GM18868 (cell line): ENCODE data around the gene EBF3.

Experiments
- ATAC-seq: cut with Tn5 transposase; IDR thresholded peaks from one replicate; pipeline ENCODE4 v1.9.1; 2021; ENCODE audit warnings: mild to moderate bottlenecking, moderate library complexity; ENCODE audit not compliant: unreplicated experiment

The EBF3 gene

DNA sequence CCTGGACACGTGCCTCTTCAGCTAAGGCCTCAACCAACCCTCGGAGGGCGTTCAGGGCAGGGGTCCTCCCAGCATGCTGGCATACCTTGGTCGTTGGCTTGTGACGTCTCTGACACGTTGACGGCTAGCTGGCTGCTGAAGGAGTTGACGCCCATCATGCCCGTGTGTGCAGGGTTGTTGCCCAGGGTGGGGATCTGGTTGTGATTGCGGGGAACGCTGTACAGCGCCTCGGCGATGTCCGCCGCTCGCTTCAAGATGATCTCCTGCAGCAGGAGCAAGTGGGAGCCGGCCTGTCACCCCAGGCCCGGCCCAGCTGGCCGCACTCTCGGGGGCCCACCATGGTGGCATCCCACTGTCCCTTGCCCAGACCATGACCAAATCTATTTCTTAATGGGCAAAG, 122.0 kb downstream of the EBF3 start:
- ATAC-seq = no peak

DNA sequence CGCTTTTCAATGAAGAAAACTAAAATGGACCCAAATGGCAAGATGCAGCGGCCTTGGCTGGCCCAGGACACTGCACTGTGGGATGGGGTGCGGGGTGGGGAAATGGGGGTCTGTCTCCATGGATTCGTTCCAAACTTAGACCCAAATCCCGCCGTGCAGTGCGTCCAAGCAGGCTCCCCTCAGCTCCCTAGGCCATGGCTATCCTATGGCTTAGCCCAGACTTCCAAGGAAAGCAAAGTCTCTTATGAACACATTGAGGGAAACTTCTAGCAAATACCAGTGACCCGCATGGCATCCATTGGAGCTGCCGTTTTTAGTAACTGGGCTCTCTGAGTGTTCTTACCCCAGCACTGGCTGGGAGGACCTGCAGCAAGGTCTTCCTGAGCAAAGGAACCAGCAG, 122.5 kb downstream of the EBF3 start:
- ATAC-seq = no peak

DNA sequence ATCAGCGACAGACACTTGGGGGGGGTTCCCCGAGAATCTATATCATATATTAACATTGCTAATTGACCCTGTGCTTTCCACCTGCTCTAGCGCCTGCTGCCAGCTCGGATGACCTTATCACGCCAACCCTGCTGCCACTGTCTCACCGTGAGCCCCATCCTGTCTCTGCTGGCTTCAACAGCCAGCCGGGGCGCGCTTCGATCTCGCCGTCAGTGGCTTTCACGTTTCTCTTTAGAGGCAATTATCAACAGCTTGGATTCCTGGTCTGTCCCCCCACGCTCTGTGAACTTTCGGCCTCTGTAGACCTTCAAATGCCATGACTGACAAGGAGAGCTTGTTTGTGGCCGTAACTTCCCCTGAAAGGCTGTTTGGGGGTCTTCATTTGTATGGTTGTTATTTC, 123.0 kb downstream of the EBF3 start:
- no peak for ATAC-seq

DNA sequence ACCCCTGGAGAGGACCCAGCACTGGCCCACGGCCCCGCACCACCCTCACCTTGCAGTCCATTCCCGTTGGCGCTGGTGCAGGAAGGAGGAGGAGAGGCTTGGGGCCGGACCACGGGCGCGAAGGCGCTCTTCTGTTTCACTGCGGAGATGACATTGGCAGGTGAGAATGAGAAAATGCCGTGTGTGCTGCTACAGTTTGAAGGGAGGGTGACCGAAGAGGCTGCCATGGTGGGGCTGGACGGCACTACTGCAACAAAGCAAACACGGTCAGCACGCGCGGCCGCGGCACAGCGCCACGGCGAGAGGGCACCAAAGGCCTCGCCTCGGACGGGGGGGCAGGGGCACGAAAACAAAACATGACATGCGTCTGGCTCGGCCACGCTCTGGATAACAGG, 123.9 kb downstream of the EBF3 start:
- ATAC-seq = no peak

DNA sequence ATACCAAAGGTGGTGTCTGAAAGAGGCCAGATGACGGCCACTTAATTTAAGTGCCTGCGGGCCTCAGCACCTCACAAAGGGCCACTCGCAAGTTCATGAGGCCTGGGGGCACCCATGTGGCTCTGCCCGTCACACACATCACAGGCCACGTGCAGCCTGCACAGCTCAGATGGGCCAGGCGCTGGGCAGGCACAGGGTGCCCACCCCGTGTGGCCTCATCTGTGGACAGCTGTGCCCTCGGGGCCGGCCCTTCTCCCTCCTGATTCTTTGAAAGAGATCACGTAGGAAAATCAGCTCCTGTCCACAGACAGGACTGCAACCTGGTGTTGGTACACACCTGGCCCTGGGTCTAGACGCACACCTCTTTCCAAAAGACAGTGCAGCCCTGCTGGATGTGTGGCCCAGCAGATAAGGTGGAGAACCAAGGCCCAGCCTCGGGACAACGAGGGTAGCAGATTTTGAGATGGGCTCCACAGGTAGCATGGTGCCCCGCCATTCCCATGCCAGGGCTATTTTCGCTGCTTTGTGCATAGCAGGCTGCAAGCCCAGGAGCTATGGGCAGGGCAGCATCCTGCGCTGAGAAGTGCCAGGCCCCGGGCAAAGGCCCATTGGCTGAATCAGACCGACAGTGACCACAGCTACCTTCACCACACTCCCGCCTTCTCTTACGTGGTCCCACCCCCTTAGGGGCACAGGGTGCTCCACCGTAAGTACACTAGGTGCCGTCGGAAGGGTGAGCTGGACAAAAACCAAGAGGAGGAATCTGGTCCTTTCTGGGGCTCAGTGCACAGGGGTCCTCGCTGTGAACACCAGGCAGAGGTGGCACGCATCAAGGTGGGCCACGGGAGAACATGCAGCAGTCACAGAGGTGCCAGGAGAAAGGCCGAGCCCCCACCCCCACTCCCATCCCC, 124.5 kb downstream of the EBF3 start:
- no peak for ATAC-seq

DNA sequence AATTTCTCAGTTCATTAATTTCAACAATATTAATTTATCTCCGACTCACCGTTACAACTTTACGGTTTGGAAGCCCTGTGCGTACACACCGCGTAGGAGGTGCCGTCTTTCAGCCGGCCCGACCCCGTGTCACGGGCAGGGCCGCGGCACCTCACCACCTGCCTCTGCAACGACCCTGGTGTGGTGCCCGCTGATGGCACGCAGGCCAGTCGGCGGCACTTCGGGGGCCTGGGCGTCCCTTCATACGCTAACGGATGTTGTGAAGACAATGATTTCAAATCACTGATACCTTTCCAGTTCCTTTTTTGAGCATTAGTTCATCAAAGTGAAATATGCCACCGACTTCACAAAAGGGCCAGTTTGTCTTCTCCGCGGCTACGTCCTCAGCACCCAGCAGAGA, 125.3 kb downstream of the EBF3 start:
- no peak for ATAC-seq

DNA sequence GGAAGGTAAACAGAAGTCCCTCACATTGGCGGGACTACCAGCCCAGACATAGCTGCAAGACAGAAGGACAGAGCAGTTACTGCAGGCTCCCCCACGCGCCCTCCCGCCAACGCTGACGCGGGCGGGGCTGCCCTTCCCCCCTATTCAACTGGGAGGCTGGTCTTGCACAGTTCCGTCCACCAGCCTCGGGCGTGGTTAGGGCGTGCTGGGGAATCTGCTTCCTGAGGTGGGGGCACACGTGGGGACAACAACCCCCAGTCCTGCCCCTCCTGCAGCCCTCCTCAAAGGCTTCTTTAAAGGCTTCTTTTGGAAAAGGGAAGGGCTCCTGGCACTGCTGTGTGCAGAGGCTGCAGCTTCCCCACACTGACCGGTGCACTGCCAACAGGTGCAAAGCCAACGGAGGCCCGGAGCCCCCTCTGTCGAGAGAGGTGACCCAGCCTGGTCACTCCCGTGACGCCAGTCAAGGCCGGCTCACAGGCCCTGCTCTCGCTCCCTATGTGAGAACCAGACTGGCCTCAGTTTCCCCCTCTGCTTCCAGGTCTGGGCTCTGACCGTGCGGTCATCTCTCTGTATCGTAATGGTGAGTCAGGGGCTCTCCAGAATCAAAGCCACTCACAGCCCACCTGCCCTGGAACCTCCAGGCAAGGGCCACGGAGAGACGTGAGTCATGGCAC, 126.0 kb downstream of the EBF3 start:
- ATAC-seq = no peak

DNA sequence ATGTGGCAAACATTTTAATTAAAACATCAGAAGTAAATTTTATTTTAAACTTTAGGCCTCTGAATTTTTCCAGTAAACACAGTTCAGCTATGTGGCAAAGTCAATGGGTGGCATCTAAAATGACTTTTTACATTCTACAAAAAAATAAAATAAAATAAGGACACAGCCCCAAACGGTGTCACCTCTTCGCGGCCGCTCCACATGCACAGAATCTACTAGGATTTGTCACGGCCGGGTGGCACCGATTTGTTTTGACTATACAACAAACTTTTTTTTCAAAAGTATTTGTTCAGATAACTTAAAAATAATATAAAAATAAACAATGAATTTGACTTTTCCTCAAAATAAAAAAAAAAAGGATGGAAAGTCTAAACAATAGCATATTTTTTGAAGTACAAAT, 127.8 kb downstream of the EBF3 start:
- no peak for ATAC-seq

DNA sequence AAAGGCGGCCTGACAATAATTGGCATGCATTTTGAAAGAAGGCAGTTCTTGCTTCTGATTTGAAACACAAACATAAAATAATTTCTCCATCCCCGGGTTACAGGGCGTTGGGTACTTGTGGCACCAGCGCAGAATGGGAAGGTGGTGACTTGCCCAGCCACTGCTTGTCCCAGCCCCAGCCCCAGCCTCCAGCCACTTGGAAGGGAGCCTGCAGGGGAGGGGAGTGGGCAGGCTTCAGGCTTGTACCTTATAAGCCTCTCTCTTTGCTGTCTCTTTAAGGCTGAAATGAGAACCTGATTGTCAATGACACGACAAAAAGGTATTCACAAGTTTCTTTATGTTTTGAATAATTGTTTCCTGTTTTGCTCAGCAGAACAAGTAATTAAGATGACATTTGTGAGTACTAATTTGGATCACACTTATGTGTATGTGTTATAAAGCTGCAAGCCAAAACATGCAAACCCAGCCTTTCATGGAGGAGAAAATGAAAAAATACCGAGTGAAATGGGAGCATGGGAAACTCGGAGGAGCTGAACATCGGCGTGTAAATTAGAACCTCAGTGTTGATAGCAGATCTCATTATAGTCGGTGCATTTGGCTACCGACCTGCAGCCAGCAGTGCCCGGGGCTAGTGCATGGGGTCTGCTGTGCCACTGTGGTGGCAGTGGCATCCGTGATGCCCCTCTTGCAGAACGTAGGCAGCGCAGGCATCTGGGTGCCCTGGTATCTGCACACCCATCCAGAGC, 129.9 kb downstream of the EBF3 start:
- ATAC-seq = no peak

DNA sequence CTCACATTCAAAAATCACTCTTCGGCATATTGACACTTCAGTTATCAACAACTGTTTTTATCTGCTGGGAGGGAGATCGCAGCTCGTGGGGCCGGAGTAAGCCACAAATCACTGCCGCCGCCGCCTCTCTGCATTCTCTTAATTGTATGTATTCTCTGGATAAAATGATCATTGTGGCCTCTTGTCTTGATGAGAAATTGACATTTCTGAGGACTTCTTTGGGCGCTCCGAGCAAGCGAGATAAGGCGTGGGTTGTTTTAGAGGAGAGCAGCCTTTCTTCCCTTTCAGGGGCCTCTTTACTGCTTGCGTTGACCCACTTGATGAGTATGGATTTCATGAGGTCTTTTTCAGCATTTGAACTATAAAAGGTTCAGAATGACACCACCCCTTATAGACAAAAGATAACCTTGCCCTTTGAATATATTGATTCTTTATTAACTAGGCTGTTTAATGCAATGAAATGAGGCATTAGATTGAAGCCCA, 130.6 kb downstream of the EBF3 start:
- no peak for ATAC-seq

DNA sequence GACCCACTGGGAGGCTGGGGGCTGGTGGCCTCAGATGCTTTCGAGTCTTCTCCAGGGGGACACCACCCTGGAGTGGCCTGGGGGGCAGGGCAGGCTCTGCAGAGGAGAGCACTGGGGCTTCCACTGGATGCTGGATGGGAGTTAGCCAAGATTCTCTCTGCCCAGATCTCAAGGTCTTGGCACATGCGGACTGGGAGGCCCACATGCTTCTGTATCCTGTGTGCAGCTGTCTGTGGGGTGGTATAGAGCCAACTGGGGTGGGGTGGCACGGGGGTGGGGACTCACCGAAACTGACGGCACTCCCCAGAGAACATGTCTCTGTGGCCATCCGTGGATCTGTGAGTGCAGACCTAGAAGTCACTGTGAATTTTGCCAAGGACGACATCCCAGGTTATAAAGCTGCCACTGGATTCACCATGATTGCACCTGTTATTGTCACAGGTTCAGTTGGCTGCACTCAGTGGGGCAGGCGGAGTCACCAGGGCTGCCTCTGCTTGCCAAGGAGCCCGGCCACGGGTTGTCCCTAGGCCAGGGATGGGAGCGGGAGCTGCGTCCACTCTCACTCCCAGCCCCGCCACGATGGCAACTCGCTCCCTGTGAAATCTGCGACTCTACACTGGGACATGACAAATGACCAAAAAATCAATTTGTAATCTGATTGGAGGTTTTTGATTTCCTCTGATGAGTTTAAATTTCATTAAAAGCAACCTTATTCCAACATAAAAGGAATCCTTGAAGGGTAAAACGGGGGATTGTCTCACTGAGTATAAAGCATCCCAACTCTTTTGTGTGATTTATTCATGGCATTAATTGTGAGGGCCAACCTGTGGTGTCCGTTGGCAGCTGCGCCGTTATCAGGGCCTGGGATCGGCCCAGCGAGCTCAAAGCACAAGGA, 131.3 kb downstream of the EBF3 start:
- no peak for ATAC-seq

DNA sequence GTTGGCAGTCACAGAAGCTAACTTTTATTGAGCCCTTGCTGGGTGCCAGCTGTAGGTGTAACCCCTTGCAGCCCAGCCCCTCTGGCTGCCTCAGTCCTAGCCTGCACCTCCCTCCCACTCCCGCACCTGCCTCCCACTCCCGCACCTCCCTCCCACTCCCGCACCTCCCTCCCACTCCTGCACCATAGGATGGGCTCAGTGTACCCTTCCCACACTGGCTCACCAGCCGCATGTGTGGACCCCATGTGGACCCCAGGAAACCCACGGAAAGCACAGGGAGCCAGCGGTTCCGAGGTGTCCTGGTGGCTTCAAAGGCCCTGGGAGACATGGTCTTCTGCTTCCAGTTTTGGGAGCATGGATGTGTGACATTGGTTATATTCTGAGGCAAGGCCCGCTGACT, 132.9 kb downstream of the EBF3 start:
- ATAC-seq = no peak

DNA sequence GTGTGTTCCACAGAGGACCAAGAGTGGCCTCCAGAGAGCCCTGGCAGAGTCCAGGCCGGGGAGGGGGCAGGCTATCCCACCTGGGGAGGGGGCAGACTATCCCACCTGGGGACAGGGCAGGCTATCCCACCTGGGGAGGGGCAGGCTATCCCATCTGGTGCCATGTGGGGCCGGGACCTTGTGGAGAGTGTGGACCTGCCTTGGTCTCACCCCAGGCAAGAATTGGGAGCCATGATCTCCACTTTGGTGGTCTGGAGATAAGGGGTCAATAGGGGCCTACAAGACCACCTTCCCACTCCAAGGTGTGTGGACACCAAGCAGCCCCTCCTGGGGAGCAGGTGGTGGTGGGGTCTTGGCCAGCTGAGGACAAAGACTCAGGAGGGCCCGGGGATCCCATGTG, 138.2 kb downstream of the EBF3 start:
- no peak for ATAC-seq

DNA sequence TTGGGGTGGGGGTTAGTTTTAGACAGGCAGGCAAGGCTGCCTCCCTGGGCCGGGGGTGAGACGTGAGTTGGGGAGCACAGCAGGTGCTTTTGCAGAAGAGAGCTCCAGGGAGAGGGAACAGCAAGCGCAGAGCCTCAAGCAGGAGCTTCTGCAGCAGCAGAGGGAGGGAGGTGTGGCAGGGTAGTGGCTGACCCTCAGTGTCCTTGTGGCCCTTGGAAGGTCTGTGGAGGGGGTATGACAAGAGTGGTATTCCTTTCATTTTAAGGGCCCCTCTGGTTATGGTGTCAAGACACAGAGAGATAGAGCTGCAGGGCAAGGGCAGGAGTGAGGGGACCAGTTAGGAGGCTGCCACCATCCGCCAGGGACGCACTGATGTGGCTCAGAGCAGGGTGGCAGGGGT, 138.9 kb downstream of the EBF3 start:
- ATAC-seq = no peak

DNA sequence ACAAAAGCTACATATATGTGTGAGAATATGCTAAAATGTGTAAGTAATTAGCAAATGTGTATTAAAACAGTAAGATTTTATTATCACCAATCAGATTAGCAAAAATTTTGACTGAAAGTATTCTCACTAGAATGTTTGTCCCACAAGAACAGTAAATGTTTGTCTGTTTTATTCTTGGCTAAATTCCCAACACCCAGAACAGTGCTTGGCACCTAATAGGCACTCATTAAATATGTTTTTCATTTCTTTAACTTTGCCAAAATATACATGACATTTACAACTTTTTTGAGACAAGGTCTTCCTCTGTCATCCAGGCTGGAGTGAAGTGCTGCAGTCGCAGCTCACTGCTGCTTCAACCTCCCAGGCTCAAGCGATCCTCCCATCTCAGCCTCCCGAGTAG, 143.6 kb downstream of the EBF3 start:
- no peak for ATAC-seq

DNA sequence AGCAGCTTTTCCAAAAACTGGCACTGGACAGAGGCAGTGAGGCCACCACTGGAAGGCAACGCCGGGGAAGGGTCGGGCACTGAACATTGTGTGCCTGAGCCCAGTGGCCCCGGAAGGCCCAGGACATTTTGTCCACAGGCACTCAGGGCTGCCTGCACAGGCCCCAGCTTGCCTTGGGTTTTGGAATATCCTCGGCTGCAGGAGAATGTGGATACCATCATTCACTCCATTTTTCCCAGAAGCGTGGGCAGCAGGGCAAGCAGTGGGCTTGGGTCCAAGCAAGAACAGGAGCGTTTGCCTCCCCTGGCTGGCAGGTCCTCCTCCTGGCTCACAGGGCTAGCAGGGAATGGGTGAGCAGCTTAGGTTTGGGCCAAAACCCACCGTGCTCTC, 147.4 kb downstream of the EBF3 start:
- no peak for ATAC-seq

DNA sequence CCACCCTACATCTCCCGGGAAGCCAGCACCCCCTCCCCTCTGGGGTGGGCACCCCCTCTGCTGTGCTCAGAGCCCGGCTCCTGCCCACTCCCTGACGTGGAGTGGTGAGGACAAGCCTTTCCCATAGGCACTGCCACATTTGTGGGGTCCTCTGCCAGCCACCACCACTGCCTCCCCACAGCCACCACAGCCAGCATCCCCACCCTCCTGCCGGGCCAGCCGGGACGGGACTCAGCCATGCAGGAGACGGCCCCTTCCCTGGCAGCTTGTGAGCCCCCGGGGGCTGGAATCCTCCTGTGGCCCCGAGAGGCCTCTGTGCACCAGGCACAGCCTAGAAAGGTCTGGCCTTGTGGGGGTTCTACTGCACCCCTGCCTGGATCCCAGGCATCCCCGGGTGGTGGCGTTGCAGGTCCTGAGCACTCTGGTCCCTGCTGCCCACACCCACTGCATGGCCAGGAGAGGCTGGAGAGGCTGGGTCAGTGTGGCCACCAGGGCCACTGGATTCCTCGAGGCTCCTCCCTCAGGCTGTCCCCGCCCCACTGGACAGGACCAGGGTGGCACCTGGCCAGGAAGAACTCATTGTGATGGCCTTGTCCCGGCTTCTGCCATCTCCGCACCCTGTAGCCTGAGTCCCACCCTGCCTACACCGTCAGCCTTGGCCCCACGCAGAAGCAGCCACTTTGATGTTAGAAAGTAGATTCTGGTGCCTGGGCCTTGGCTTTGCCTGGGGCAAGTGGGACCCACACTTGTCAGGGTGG, 148.0 kb downstream of the EBF3 start:
- ATAC-seq = no peak

DNA sequence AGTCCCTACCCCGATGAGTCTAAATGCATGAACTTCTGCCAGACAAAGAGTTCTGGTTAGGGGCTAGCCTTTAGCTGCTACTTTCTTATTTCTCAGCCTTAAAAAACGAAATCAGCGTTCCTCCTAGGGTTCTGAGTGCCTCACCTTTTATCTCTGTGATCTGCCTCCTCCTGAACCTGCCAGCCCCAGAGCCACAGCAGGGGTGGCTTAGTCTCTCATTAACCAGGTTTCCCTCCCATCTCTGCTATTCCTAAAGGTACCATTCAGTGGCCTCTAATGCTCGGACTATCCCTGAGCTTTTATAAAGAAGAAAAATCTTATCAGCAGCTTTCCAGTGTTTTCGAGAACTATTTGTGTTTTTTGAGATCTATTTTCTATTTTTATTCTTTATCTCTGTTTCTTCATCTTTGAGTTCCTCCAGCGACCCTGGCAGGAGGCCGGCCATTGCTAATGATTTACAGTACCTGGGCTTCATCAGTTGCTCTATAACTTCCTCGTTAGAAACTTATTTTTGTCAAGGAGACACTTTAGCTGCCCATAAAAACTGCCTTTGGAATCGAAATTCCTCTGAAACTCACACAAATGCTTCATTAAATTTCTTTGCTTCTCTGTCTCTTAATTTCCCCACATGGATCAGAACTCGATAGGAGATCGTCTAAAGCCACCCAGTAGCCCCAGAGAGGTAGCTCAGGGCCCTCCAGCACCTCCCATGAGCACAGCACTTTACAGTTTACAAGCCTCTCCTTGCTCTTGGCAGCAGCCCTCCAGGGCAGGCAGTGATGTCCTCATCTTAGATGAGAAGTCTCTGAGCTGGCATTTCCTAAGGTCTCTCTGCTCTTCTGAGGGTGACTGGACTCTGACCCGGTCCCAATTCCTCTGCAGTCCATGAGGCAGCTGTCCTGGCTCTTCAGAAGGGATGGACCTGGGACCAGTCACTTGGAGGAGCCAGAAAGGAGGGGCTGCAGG, 149.1 kb downstream of the EBF3 start:
- ATAC-seq = no peak

DNA sequence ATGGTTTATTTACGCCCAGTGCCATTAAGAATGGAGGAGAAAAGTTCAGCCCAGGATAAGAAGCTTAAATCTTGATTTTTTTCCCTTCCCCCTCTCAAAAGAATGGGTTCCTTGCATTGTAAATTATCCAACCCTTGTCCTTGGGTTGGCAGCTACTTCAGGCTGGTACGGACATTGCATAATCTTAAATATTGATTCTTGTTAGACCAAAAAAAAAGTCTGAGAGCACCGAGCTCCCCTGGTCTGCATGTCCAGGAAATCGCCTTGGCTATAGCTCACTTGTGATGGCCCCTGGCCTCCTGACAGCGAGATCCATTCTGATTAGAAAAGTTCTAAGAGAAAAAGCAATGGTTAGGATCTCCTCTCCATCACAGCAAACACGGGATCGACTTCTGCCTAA, 151.7 kb downstream of the EBF3 start:
- no peak for ATAC-seq
